H1 (cell line): Measurements from ENCODE around the gene NAXE. TPM values are rescaled to one million over a fixed set of nuclear protein-coding genes. Genes with fewer than 3 reads are reported as not detected.

Source experiments
- CTCF ChIA-PET: fragments of 300-600 bp; sonication (Branson Sonifier 250); formaldehyde crosslinking; loops from one replicate; lab custom pipeline; 2021; ENCODE audit not compliant: partially characterized antibody; lab: Charles Lee
- POLR2A ChIA-PET: fragments of 300-600 bp; sonication (Branson Sonifier 250); formaldehyde crosslinking; loops from one replicate; lab custom pipeline; 2021; ENCODE audit warnings: inconsistent platforms; ENCODE audit not compliant: partially characterized antibody; lab: Charles Lee
- DNase-seq, 2 experiments: peaks; one replicate each; pipeline versions ENCODE4 v3.0.0 to v3.0.0-alpha.2; 2010 to 2022; ENCODE audit warnings: low spot score in 2 of 2, low read depth in 1 of 2, mixed read lengths in 1 of 2
- FAIRE-seq: peaks from 2 replicates; lab custom pipeline; 2011; peaks lifted over from hg19 to GRCh38; lab: Jason Lieb, UNC
- H2AFZ ChIP-seq: 2 replicates; pipeline ENCODE4 v1.8.1; 2012; ENCODE audit warnings: low read length, inconsistent platforms
- H2AK5ac ChIP-seq: 2 replicates; pipeline ENCODE4 v1.6.1; 2013; ENCODE audit warnings: low read depth, low read length
- H2BK120ac ChIP-seq: replicated peaks from 2 replicates; pipeline ENCODE3; 2013; ENCODE audit warnings: low read depth, low read length, inconsistent platforms
- H2BK12ac ChIP-seq: 2 replicates; pipeline ENCODE4 v1.6.1; 2013; ENCODE audit warnings: low read depth, low read length
- H2BK15ac ChIP-seq: 2 replicates; pipeline ENCODE4 v1.6.1; 2013; ENCODE audit warnings: low read length
- H2BK20ac ChIP-seq: 2 replicates; pipeline ENCODE4 v1.6.1; 2013; ENCODE audit warnings: low read length
- H2BK5ac ChIP-seq: 2 replicates; pipeline ENCODE4 v1.6.1; 2013; ENCODE audit warnings: low read depth, low read length
- H3K14ac ChIP-seq: 2 replicates; pipeline ENCODE4 v1.6.1; 2013; ENCODE audit warnings: inconsistent platforms; ENCODE audit not compliant: insufficient read length
- H3K18ac ChIP-seq: 2 replicates; pipeline ENCODE4 v1.6.1; 2013; ENCODE audit warnings: low read length; ENCODE audit errors: extremely low read depth
- H3K23ac ChIP-seq: 2 replicates; pipeline ENCODE4 v1.6.1; 2013; ENCODE audit warnings: inconsistent platforms; ENCODE audit not compliant: insufficient read length
- H3K23me2 ChIP-seq: 2 replicates; pipeline ENCODE4 v1.6.1; 2013; ENCODE audit warnings: low read depth, low read length
- H3K27ac ChIP-seq: 2 replicates; pipeline ENCODE4 v1.6.1; 2011; ENCODE audit warnings: low read depth, low read length, inconsistent platforms
- H3K27me3 ChIP-seq, 4 experiments: replicated peaks in 1 of 4; 1 replicate in 1 of 4; 2 replicates in 3 of 4; pipeline versions ENCODE4 v1.6.1 to v1.8.1; 2011 to 2013; ENCODE audit warnings: low read length in 3 of 4, mild to moderate bottlenecking in 3 of 4, inconsistent platforms in 2 of 4, mixed read lengths in 2 of 4, moderate library complexity in 1 of 4; ENCODE audit not compliant: control insufficient read depth in 3 of 4, insufficient read depth in 3 of 4; ENCODE audit errors: extremely low read depth in 1 of 4
- H3K36me3 ChIP-seq, 4 experiments: 2 replicates each; pipeline versions ENCODE4 v1.6.1 to v1.8.1; 2011 to 2013; ENCODE audit warnings: mild to moderate bottlenecking in 4 of 4, low read length in 3 of 4, moderate library complexity in 2 of 4, control low read depth in 1 of 4, inconsistent platforms in 1 of 4; ENCODE audit not compliant: insufficient read depth in 4 of 4, control insufficient read depth in 2 of 4
- H3K4ac ChIP-seq: replicated peaks from 2 replicates; pipeline ENCODE3; 2013; ENCODE audit warnings: low read length, low read depth, mixed read lengths, inconsistent platforms; ENCODE audit not compliant: insufficient read length
- H3K4me1 ChIP-seq, 4 experiments: replicated peaks in 1 of 4; 1 replicate in 1 of 4; 2 replicates in 3 of 4; pipeline versions ENCODE4 v1.6.1 to v1.8.1; 2011 to 2013; ENCODE audit warnings: low read length in 3 of 4, inconsistent platforms in 2 of 4, mixed read lengths in 1 of 4; ENCODE audit not compliant: insufficient read depth in 4 of 4, control insufficient read depth in 3 of 4
- H3K4me2 ChIP-seq, 2 experiments: 2 replicates each; pipeline versions ENCODE4 v1.6.1 to v1.8.1; 2011 to 2013; ENCODE audit warnings: low read depth in 2 of 2, low read length in 2 of 2, control low read depth in 1 of 2, inconsistent platforms in 1 of 2, mild to moderate bottlenecking in 1 of 2; ENCODE audit not compliant: insufficient read depth in 1 of 2
- H3K4me3 ChIP-seq, 4 experiments: fragments of 200-600, 300-600 bp in 1 of 4; sonication (generic), shearing (Covaris generic), sonication (Bioruptor Twin) in 1 of 4; 2 replicates each; pipeline versions ENCODE4 v1.5.1 to v1.8.1; 2011 to 2016; ENCODE audit warnings: low read length in 4 of 4, low read depth in 3 of 4, control low read depth in 2 of 4, inconsistent platforms in 2 of 4, mild to moderate bottlenecking in 2 of 4, mixed read lengths in 1 of 4, moderate library complexity in 1 of 4; ENCODE audit not compliant: insufficient read depth in 2 of 4; ENCODE audit errors: extremely low read depth in 1 of 4
- H3K56ac ChIP-seq: replicated peaks from 2 replicates; pipeline ENCODE3; 2013; ENCODE audit warnings: low read depth, mild to moderate bottlenecking, mixed read lengths, low read length, inconsistent platforms; ENCODE audit not compliant: insufficient read length
- H3K79me1 ChIP-seq: 2 replicates; pipeline ENCODE4 v1.6.1; 2013; ENCODE audit warnings: low read depth, low read length, control low read depth
- H3K79me2 ChIP-seq, 2 experiments: 2 replicates each; pipeline versions ENCODE4 v1.6.1 to v1.8.1; 2012 to 2013; ENCODE audit warnings: low read length in 2 of 2, mild to moderate bottlenecking in 2 of 2, inconsistent platforms in 1 of 2; ENCODE audit not compliant: insufficient read depth in 2 of 2, control insufficient read depth in 1 of 2
- H3K9ac ChIP-seq, 4 experiments: replicated peaks in 1 of 4; 1 replicate in 1 of 4; 2 replicates in 3 of 4; pipeline versions ENCODE4 v1.6.1 to v1.8.1; 2011 to 2013; ENCODE audit warnings: low read depth in 3 of 4, low read length in 3 of 4, control low read depth in 2 of 4, mild to moderate bottlenecking in 2 of 4, moderate library complexity in 2 of 4, inconsistent platforms in 1 of 4; ENCODE audit errors: extremely low read depth in 1 of 4
- H3K9me3 ChIP-seq, 2 experiments: 2 replicates each; pipeline versions ENCODE4 v1.6.1 to v1.8.1; 2012 to 2013; ENCODE audit warnings: mild to moderate bottlenecking in 2 of 2, moderate library complexity in 2 of 2, control low read depth in 1 of 2, inconsistent platforms in 1 of 2, low read depth in 1 of 2, low read length in 1 of 2, mixed read lengths in 1 of 2; ENCODE audit not compliant: insufficient read depth in 2 of 2
- H4K20me1 ChIP-seq, 2 experiments: replicated peaks in 1 of 2; 2 replicates each; pipeline versions ENCODE3 to v1.8.1; 2011 to 2013; ENCODE audit warnings: inconsistent platforms in 2 of 2, low read length in 2 of 2, mild to moderate bottlenecking in 1 of 2; ENCODE audit not compliant: insufficient read depth in 2 of 2, control insufficient read depth in 1 of 2
- H4K5ac ChIP-seq: 2 replicates; pipeline ENCODE4 v1.6.1; 2013; ENCODE audit warnings: low read length, low read depth, mixed read lengths, inconsistent platforms; ENCODE audit not compliant: insufficient read length
- H4K8ac ChIP-seq: 2 replicates; pipeline ENCODE4 v1.8.0; 2013; ENCODE audit warnings: mild to moderate bottlenecking, moderate library complexity, low read length, inconsistent platforms; ENCODE audit not compliant: insufficient read depth; ENCODE audit errors: extremely low read depth
- H4K91ac ChIP-seq: replicated peaks from 2 replicates; pipeline ENCODE3; 2013; ENCODE audit warnings: low read length, mixed read lengths, inconsistent platforms; ENCODE audit not compliant: insufficient read length
- BACH1 ChIP-seq: IDR thresholded peaks from 2 replicates; pipeline ENCODE4 v1.6.1; 2012; ENCODE audit warnings: low read length, improper control_type of control experiment
- BCL11A ChIP-seq, 2 experiments: IDR thresholded peaks; one replicate each; pipeline ENCODE4 v1.6.1; 2011; ENCODE audit warnings: low read depth in 2 of 2, low read length in 2 of 2, mild to moderate bottlenecking in 2 of 2
- CHD2 ChIP-seq: IDR thresholded peaks from 2 replicates; pipeline ENCODE4 v1.6.1; 2012; ENCODE audit warnings: low read length, improper control_type of control experiment
- CREB1 ChIP-seq: IDR thresholded peaks from 2 replicates; pipeline ENCODE4 v1.6.1; 2012; ENCODE audit warnings: inconsistent platforms
- EP300 ChIP-seq, 2 experiments: IDR thresholded peaks; 1 replicate in 1 of 2; 2 replicates in 1 of 2; pipeline ENCODE4 v1.6.1; 2011 to 2012; ENCODE audit warnings: low read depth in 2 of 2, low read length in 2 of 2, mild to moderate bottlenecking in 2 of 2, borderline replicate concordance in 1 of 2, inconsistent platforms in 1 of 2, moderate library complexity in 1 of 2
- PHF8 ChIP-seq: fragments of 200-600 bp; sonication (generic); conservative IDR thresholded peaks from 2 replicates; pipeline ENCODE4 v1.7.1; 2012; ENCODE audit warnings: low read depth, mild to moderate bottlenecking, inconsistent platforms, low read length, moderate library complexity
- POLR2A ChIP-seq, 2 experiments: IDR thresholded peaks; 1 replicate in 1 of 2; 2 replicates in 1 of 2; pipeline ENCODE4 v1.6.1; 2011; ENCODE audit warnings: low read depth in 2 of 2, low read length in 2 of 2, mild to moderate bottlenecking in 2 of 2; ENCODE audit errors: control extremely low read depth in 1 of 2
- POU5F1 ChIP-seq: IDR thresholded peaks from 2 replicates; pipeline ENCODE4 v1.6.1; 2011; ENCODE audit warnings: low read depth, mild to moderate bottlenecking, low read length, moderate library complexity
- RFX5 ChIP-seq: IDR thresholded peaks from 2 replicates; pipeline ENCODE4 v1.6.1; 2011; ENCODE audit warnings: low read depth, low read length, improper control_type of control experiment, borderline replicate concordance
- SIRT6 ChIP-seq: IDR thresholded peaks from one replicate; pipeline ENCODE4 v1.7.1; 2012; ENCODE audit warnings: low read length, inconsistent platforms
- USF2 ChIP-seq: IDR thresholded peaks from 2 replicates; pipeline ENCODE4 v1.6.1; 2011; ENCODE audit warnings: low read length, improper control_type of control experiment
- WGBS, 2 experiments: shearing (Covaris generic) in 1 of 2; methylation state at CpG; one replicate each; pipeline versions ENCODE4 v1.1.6 to v1.1.7; 2013 to 2015; ENCODE audit warnings: low lambda C conversion rate in 2 of 2, mixed read lengths in 2 of 2, inconsistent platforms in 1 of 2, low coverage in 1 of 2, missing lambda C conversion rate in 1 of 2; ENCODE audit not compliant: insufficient replicate concordance in 2 of 2, insufficient coverage in 1 of 2, insufficient read length in 1 of 2; ENCODE audit errors: extremely low coverage in 1 of 2, missing lambda C conversion rate in 1 of 2; 5-methylcytosine and 5-hydroxymethylcytosine counted together
- polyA plus RNA-seq, 7 experiments: library from polyadenylated mRNA; depleted of rRNA in 3 of 7; stranded (reverse) in 5 of 7; unstranded in 2 of 7; fragments of >200 nt in 5 of 7; fragments of 200-250 nt in 2 of 7; gene quantifications; 1 replicate in 5 of 7; 2 replicates in 1 of 7; 4 replicates in 1 of 7; pipeline versions ENCODE4 v1.2.1 to v1.2.3, GENCODE V29; 2011 to 2013; ENCODE audit warnings: missing spikeins in 2 of 7, mixed read lengths in 2 of 7
- total RNA-seq: library from RNA; stranded (reverse); fragmentation: NEBNext Ultra II Directional; extraction: Animal tissue kit (Norgen Biotek cat#: 25700); gene quantifications from 2 replicates; pipeline ENCODE4 v1.2.1, GENCODE V29; 2021
- TF ChIP-seq, protein P1 (sequence below): IDR thresholded peaks from 2 replicates; pipeline ENCODE4 v1.6.1; 2012; ENCODE audit warnings: low read length, inconsistent platforms

NAXE gene
- total and polyA plus RNA-seq, 2 of the 8 experiments (the other 6 are each of a cell fraction or from before 2014, with no cell fraction given): 73.1 to 74.3 TPM

DNA sequence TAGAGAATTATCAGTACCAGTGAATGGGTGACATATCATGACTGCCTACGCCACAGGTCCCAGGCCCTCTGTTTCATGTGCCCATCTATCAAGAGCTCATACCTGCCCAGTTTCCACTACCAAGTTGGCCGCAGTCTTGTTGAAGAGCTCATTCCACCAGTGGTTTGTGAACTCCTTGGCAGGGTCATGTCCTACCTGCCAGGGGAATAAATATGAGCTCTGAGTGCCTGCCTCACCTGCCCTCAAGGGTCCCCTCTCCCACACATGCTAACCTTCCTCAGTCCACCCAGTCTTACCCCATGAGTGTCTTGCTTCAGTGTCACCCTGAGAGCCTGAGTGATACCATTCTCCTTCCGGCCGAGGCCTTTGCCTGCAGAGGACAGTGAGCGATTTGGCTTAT is 6.5 kb downstream of the NAXE start:
- H3K9ac ChIP-seq: no peak overlapping the region
- 95% methylated on average over 5 of the region's 5 CpGs; no CpG with 5 or more reads in 1 of the 2 experiments for WGBS, 2 experiments
- H3K23ac ChIP-seq: no peak overlapping the region
- no peak overlapping the region for H3K4me2 ChIP-seq
- no peak overlapping the region for H4K8ac ChIP-seq
- no peaks in the 10 kb centered on the region for H3K27me3 ChIP-seq
- H2BK15ac ChIP-seq: no peak overlapping the region
- no peak overlapping the region for H2BK5ac ChIP-seq
- no peak overlapping the region for H3K18ac ChIP-seq
- ChIA-PET POLR2A (interaction anchor here (0.7 to 2.1 kb wide), 12 partner anchors 7 to 141 kb away, joined by 3 to 9 read pairs (median 4); no protein-coding TSS in a partner anchor), CTCF (interaction anchor here (0.8 to 4.0 kb wide), 4 partner anchors 10 to 16 kb away, joined by 3 to 30 read pairs (median 4); no protein-coding TSS in a partner anchor)
- peaks cover 5% of the 10 kb centered on the region; the same call in 1 of the 2 replicates for H3K23me2 ChIP-seq
- H3K36me3 ChIP-seq: peaks cover 19 to 55% (median 43%) of the 10 kb centered on the region in 4 experiments
- H3K4ac ChIP-seq: no peak overlapping the region
- no peak overlapping the region for H3K14ac ChIP-seq
- no peak overlapping the region for H2BK120ac ChIP-seq
- peaks cover 0 to 8% (median 3%) of the 10 kb centered on the region in 4 experiments; a peak in 5 of 7 replicates for H3K4me1 ChIP-seq
- H3K79me1 ChIP-seq: peaks cover 2% of the 10 kb centered on the region; the same call in 1 of the 2 replicates
- no peak overlapping the region for H4K91ac ChIP-seq
- H2AFZ ChIP-seq: no peak overlapping the region
- no peak overlapping the region for H2AK5ac ChIP-seq
- H3K56ac ChIP-seq: no peak overlapping the region
- FAIRE-seq (no peak), DNase-seq (no peak)
- no peak overlapping the region for H2BK12ac ChIP-seq
- no peak overlapping the region for H2BK20ac ChIP-seq
- peaks cover 0 to 6% of the 10 kb centered on the region in 2 experiments for H4K20me1 ChIP-seq
- no peak overlapping the region for H3K4me3 ChIP-seq
- no peak overlapping the region for H3K27ac ChIP-seq
- H3K79me2 ChIP-seq: peaks cover 3 to 19% of the 10 kb centered on the region in 2 experiments
- H3K9me3 ChIP-seq: no peaks in the 10 kb centered on the region
- no peak overlapping the region for H4K5ac ChIP-seq
- TF ChIP-seq BCL11A (IDR thresholded peaks at IDR 0.05; ENCODE audit: low read depth in 2 of 2, low read length in 2 of 2) (no peak), CREB1 (no peak), BACH1 (no peak), POLR2A (IDR thresholded peaks at IDR 0.05; ENCODE audit: control extremely low read depth in 1 of 2, low read depth in 2 of 2, low read length in 2 of 2) (no peak), EP300 (IDR thresholded peaks at IDR 0.05; ENCODE audit: borderline replicate concordance in 1 of 2, low read depth in 2 of 2, low read length in 2 of 2) (no peak), POU5F1 (no peak), USF2 (no peak), PHF8 (no peak), RFX5 (no peak), CHD2 (no peak), SIRT6 (no peak)
- TF ChIP-seq, protein P1, sequence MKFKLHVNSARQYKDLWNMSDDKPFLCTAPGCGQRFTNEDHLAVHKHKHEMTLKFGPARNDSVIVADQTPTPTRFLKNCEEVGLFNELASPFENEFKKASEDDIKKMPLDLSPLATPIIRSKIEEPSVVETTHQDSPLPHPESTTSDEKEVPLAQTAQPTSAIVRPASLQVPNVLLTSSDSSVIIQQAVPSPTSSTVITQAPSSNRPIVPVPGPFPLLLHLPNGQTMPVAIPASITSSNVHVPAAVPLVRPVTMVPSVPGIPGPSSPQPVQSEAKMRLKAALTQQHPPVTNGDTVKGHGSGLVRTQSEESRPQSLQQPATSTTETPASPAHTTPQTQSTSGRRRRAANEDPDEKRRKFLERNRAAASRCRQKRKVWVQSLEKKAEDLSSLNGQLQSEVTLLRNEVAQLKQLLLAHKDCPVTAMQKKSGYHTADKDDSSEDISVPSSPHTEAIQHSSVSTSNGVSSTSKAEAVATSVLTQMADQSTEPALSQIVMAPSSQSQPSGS: no peak
